ENCODE data around the gene CCNG2.

The CCNG2 gene

GRCh38 chr4:77147079-77147782, 9.8 kb upstream of the CCNG2 start:
- no peak for DNase-seq (ENCODE audit: low spot score)

GRCh38 chr4:77148078-77148477, 8.9 kb upstream of the CCNG2 start:
- no peak for DNase-seq (ENCODE audit: low spot score)

GRCh38 chr4:77149789-77150188, 7.2 kb upstream of the CCNG2 start:
- no peak for DNase-seq (ENCODE audit: low spot score)

DNA sequence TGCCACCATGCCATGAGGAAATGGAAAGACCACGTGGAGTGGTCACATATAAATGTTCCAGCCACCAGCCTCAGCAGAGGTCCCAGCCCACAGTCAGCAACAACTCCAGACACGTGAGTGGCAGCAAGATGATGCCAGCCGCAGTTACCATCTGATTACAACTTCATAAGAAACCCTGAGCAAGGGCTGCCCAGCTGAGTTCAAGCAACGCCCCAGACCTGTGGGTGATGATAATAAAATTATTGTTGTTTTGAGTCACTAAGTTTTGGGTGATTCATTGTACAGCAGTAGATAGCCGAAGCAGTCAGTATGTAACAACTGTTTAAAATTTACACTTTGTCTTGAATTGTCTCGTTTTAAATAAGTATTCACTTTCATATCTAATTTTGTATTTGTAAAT, 5.8 kb upstream of the CCNG2 start:
- DNase-seq (ENCODE audit: low spot score), result no peak

DNA sequence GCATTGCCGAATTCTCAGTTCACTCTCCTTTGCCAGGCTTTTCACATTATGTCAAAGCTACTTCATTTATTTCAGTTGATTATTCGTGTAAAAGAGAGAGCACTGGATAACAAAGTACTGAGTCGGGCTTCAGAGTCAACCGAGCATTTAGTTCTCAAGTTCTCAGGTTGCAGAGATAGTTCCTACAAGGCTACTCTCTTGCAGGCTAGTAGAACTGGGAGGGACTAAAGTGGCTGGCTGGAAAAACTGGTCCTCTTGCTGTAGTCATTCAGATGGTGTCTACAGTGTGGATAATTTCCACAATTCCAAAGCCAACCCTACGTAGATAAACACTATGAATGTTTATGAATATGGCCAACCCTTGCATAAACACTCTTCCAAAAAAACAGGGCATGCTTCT, 4.6 kb upstream of the CCNG2 start:
- DNase-seq (ENCODE audit: low spot score), result no peak

DNA sequence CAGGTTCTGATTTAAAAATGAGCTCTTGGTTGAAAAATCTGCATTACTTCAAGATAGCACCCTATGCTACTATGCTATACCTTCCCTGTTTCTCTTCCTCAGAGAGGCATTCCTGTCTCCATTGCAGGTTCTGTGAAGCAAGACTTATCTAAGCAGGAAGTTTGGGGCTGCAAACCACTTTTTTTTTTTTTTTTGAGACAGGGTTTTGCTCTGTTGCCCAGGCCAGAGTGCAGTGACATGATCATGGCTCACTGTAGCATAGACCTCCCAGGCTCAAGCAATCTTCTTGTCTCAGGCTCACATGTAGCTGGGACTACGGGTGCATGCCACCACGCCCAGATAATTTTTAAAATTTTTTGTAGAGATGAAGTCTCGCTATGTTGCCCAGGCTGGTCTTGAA, 4.0 kb upstream of the CCNG2 start:
- no peak for DNase-seq (ENCODE audit: low spot score)

DNA sequence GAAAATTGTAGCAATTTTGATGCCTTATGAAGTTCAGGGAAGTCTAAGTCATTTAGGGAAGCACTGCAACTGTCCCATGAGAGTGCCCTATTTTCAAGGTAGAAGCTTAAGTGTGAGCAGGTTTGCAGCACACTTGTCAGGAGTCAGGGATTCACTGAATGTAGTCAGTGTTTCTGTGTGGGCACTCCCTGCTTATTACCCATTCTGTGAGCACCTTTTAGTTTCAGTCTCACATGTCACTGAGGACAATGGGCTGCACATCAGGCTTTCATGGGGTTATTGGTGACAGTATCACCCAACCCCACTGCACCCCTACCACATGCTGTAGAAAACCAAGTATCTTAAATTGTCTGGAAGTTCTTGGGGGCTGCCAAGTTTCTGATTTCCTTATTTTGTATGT, 2.9 kb upstream of the CCNG2 start:
- DNase-seq (ENCODE audit: low spot score), result no peak

- no peak for DNase-seq (ENCODE audit: low spot score)
Observed at GRCh38 chr4:77154761-77155499, 2.1 kb upstream of the CCNG2 start.

DNA sequence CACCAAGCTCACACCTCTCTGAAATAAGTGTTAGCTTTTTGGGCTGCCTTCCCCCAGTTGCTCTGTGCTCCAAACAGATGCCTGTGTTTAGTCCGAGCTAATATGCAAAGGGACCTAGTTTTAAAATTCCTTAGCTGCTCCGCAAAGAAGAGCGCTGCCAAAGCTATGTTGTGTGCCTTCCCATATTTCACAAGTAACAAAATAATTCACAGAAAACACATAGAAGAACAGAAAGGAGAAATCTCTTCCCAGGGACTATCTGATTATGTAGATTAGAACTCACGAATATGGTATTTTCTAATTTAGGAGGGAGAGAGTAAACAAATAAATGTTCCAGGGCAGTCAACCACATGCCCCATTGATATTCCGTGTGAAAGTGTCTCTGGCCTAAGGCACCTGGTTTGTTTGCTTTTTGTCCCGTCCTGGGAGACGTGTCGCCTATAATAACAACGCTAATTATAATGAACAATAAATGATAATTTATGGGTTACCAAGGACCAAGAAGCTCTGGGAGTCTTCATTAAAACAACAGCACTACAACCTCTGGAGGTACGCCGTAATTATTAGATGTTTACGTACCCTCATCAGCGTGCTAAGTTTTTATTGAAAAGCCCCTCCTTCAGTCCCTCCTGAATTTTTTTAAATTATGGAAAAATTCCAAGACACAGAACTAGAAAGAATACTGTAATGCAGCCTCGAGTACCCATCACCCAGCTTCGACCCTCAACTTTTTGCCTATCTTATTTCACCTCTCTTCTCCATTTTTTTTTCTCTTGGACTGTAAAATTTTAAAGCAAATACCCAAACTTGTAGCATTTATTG, 1.2 kb upstream of the CCNG2 start:
- DNase-seq (ENCODE audit: low spot score), result no peak

GRCh38 chr4:77156533-77156911, 485 bp upstream of the CCNG2 start:
- DNase-seq (ENCODE audit: low spot score), result peak; percentile 99

DNA sequence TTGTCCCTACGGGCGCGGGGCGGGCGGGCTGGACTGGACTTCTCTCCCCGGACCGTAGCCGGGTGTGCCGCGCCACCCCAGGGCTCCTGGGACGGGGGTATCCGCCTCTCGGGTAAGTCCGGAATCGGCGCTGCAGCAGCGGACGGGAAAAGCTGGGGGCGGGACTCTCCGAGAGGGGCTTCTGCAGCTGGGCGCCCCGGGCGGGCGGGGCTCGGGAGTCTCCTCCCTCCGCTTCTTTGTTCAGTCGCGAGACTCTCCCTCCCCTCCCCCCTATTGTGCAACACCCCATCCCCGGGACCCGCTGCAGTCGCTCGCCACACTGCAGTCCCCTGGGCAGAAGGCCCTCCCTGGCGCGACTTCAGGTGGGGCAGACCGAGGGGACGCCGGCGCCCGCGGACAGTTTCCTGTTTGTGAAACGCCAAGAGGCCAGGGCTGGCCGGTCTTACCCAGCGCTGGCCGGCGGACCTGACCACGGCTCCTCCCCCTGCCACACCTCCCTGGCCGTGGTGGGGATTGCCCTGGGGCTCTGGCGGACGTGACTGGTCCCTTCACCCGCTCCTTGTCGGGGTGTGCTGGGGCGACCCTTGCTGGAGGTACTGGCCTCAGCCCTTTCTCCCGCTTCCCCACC, 966 bp downstream of the CCNG2 start:
- DNase-seq (ENCODE audit: low spot score), result peak; percentile 84

DNA sequence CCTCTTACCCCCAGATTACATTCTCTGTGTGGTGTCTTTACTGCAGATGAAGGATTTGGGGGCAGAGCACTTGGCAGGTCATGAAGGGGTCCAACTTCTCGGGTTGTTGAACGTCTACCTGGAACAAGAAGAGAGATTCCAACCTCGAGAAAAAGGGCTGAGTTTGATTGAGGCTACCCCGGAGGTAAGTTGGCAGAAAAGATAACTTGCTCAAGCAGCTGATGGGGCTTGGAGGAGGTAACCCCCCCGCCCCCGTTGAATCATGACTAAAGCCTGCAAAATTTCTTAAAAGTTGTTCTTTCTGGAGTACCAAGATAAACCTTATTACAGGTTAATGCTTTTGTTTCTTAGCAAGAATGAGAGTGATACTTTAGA, 1.5 kb downstream of the CCNG2 start:
- peak; percentile 4 for DNase-seq (ENCODE audit: low spot score)

- no peak for DNase-seq (ENCODE audit: low spot score)
Observed at GRCh38 chr4:77159806-77160205, 2.8 kb downstream of the CCNG2 start.

DNA sequence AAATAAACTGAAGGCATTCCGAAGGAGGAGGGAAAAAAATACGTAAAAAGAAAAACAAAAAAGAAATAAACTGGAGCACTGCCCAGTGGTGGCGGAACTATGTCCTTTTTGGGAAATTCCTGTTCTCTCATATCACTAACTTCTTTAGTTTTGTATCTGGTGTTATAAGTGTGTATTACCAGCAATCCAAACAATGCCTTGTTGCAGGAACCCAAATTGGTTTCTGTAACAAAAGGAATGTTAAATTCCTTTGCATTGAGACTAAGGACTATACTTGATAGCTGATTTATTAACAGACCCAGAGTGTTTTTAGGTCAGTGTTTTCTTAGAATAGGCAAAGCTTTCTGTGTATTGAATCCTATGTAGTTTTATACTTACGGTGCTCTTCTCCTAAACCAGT, 6.6 kb downstream of the CCNG2 start:
- DNase-seq (ENCODE audit: low spot score), result no peak

DNA sequence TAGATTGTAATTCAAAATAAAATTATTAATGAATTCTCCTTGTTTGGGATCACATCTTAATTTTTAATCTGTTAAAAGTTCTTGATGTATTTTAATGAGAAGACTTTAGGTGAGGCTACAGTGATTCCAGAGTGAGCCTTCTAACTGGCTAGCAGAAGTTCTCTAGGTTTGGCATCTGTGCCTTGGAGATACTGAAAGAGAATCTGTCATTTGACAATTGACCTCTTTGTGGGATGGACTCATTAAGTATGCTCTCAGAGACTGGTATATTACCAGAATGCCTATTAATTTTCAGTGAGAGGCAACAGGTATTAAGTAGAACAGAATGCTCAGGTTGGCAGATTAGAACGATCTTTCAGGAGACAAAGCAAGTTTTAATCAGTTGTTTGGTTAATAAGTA, 10.2 kb downstream of the CCNG2 start:
- no peak for DNase-seq (ENCODE audit: low spot score)

- no peak for DNase-seq (ENCODE audit: low spot score)
Observed at GRCh38 chr4:77167866-77168265, 10.9 kb downstream of the CCNG2 start.

DNA sequence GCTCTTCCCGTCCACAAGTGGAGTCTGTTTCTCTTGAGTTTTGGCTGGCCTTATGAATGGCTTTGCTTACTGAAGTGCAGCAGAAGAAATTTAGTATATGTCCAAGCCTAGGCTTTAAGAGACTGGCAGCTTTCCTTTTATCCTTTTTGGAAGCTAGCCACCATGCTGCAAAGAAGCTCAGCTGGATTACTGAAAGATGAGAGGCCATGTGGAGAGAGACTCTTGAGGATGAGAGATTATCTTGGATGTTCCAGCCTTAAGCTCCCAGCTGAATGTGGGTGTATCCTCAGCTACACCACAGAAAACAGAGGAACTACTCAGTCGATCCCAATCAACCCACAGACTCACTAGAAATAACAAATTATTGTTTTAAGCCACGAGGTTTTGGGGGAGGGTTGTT, 12.5 kb downstream of the CCNG2 start:
- no peak for DNase-seq (ENCODE audit: low spot score)

DNA sequence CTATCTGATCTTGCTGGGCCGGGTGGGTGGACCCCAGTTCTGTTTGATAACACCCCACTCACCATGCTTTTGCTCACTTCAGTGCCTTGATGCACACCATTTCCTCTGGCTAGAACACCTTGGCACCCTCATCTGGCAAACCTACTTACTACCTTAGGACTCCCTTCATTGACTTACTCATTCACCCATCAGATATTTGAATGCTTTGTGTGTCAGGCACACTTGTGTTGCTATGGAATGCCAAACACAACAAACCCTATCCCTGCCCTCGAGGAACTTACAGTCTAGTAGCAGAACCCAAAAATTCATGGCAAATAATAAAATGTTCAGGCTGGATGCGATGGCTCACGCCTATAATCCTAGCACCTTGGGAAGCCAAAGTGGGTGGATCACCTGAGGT, 13.9 kb downstream of the CCNG2 start:
- no peak for DNase-seq (ENCODE audit: low spot score)

DNA sequence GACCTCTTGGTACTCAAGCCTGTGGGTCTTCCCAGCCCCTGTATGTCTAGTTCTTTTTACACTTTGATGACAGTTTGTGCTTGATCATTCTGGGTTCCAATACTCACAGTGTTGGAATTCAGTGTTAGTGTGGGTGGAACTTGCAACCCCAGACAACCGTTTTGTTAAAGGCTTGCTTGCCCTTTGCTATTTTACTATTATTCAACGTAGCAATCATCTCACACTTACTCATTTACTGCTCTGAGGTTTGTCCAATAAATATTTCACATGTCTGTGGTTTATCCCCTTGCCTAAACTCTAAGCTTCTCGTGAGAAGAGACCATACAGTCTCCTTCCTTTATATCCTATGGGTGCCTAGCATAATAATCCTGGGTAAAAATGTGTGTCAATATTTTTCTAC, 15.3 kb downstream of the CCNG2 start:
- peak; percentile 53 for DNase-seq (ENCODE audit: low spot score)

- no peak for DNase-seq (ENCODE audit: low spot score)
Observed at GRCh38 chr4:77174426-77174825, 17.4 kb downstream of the CCNG2 start.

DNA sequence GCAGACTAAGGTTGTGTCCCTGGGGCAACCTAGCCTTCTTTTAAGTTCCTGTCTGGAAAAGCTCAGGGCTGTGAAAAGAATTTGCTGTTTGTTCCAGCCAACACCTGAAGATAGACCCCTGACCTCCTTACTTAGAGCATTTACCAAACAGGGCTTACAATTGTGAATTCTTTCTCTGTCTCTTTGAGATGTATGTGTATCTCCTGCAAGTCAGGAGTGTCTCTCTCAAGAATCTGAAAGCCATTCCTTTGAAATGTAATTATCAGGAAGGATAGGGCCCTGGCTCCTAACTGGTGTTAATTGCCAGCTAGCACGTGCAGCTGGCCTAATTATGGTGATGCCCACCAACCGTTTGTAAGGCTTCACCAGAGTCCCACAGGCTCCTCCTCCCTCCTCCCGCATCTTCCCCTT, 18.2 kb downstream of the CCNG2 start:
- DNase-seq (ENCODE audit: low spot score), result no peak

GRCh38 chr4:77176640-77177039, 19.6 kb downstream of the CCNG2 start:
- no peak for DNase-seq (ENCODE audit: low spot score)

DNA sequence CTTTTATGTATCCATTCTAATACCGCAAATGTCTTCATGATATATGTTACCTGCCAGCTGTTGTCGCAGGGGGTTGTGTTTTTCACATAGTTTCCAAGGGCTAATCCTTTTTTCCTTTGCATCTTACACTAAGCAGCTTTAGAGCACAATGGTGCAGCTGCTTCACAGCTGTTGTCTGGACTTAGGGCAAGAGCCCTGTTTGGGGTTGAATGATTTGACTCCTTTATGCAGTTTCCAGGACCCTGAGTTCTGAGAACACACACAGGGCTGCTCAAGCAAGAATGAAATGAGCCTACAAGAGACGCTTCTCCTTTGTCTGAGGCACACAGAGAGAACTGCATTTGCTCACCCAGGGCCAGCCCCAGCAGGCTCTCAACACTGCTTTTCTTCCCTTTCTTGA, 20.2 kb downstream of the CCNG2 start:
- no peak for DNase-seq (ENCODE audit: low spot score)
